Liver (tissue), 3 donors: ENCODE measurements around the gene ZFAND2B.

ENCODE experiments used
- CTCF ChIP-seq: fragments of 150-350 bp; IDR thresholded peaks from 2 replicates; pipeline ENCODE4 v1.5.1; 2017; ENCODE audit warnings: improper control_type of control experiment, low read depth, low read length; ENCODE audit not compliant: missing input control
- FOXA1 ChIP-seq: IDR thresholded peaks from 2 replicates; pipeline ENCODE4 v1.6.1; 2016; ENCODE audit warnings: antibody characterized with exemption
- GABPA ChIP-seq, 2 donors: IDR thresholded peaks in 1 of 2; conservative IDR thresholded peaks in 1 of 2; 2 replicates each; pipeline ENCODE4 v1.6.1; 2016; ENCODE audit warnings: antibody characterized with exemption in 2 of 2, mild to moderate bottlenecking in 1 of 2, moderate library complexity in 1 of 2
- JUND ChIP-seq, 2 donors: IDR thresholded peaks; 2 replicates each; pipeline ENCODE4 v1.6.1; 2016; ENCODE audit warnings: antibody characterized with exemption in 2 of 2
- RAD21 ChIP-seq, 2 donors: IDR thresholded peaks; 2 replicates each; pipeline ENCODE4 v1.6.1; 2016; ENCODE audit warnings: antibody characterized with exemption in 2 of 2, mild to moderate bottlenecking in 2 of 2
- REST ChIP-seq: IDR thresholded peaks from 2 replicates; pipeline ENCODE4 v1.6.1; 2016; ENCODE audit warnings: antibody characterized with exemption, mild to moderate bottlenecking
- RXRA ChIP-seq, 2 donors: IDR thresholded peaks; 2 replicates each; pipeline ENCODE4 v1.6.1; 2017 to 2018; ENCODE audit warnings: antibody characterized with exemption in 2 of 2, mild to moderate bottlenecking in 1 of 2
- SP1 ChIP-seq: IDR thresholded peaks from 2 replicates; pipeline ENCODE4 v1.6.1; 2018; ENCODE audit warnings: antibody characterized with exemption, mild to moderate bottlenecking
- TAF1 ChIP-seq: conservative IDR thresholded peaks from 2 replicates; pipeline ENCODE4 v1.6.1; 2016; ENCODE audit warnings: antibody characterized with exemption, mild to moderate bottlenecking
- YY1 ChIP-seq: IDR thresholded peaks from 2 replicates; pipeline ENCODE4 v1.6.1; 2016; ENCODE audit warnings: antibody characterized with exemption, mild to moderate bottlenecking
- ZBTB33 ChIP-seq: IDR thresholded peaks from 2 replicates; pipeline ENCODE4 v1.6.1; 2016; ENCODE audit warnings: antibody characterized with exemption
- TF ChIP-seq, protein P1 (sequence below): IDR thresholded peaks from 2 replicates; pipeline ENCODE4 v1.6.1; 2016; ENCODE audit warnings: antibody characterized with exemption
- TF ChIP-seq, protein P2 (sequence below): IDR thresholded peaks from 2 replicates; pipeline ENCODE4 v1.6.1; 2016; ENCODE audit warnings: antibody characterized with exemption
- donor health status: healthy.
- donor health status: healthy.

DNA sequence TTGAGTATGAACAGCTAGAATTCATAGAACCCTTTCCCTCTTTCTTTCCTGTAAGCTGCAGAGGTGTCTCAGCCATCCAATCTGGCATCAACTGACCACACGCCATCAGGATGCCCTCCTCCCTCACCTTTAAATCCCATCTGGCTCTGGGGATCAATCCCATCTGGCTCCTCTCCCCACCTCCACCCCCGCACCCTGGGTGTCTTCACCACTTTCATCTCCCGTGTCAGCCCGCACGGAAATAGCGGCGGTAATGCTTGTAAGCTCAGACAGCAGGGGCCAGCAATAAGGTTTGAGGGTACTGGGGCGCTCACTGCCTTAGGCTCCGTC lies 46.0 kb downstream of the ZFAND2B start:
- TF ChIP-seq CTCF, result no peak
- no peak for TF ChIP-seq RXRA (IDR thresholded peaks at IDR 0.05)
- TF ChIP-seq YY1, result no peak
- TF ChIP-seq, protein P1, sequence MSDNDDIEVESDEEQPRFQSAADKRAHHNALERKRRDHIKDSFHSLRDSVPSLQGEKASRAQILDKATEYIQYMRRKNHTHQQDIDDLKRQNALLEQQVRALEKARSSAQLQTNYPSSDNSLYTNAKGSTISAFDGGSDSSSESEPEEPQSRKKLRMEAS, result no peak
- no peak for TF ChIP-seq RAD21 (IDR thresholded peaks at IDR 0.05)
- no peak for TF ChIP-seq TAF1
- TF ChIP-seq SP1, result no peak
- no peak for TF ChIP-seq FOXA1
- TF ChIP-seq, protein P2, sequence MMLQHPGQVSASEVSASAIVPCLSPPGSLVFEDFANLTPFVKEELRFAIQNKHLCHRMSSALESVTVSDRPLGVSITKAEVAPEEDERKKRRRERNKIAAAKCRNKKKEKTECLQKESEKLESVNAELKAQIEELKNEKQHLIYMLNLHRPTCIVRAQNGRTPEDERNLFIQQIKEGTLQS, result no peak
- TF ChIP-seq REST, result no peak
- TF ChIP-seq JUND (IDR thresholded peaks at IDR 0.05), result no peak
- TF ChIP-seq GABPA (IDR thresholded peaks at IDR 0.05 in 1 of 2, conservative IDR thresholded peaks at IDR 0.05 in 1 of 2), result no peak
- no peak for TF ChIP-seq ZBTB33
